HCT116 (cell line): ENCODE data around the gene BBS2.

Source experiments
- EGR1 ChIP-seq: IDR thresholded peaks from 2 replicates; pipeline ENCODE4 v1.6.1; 2012; ENCODE audit warnings: low read depth
- ELF1 ChIP-seq: IDR thresholded peaks from 2 replicates; pipeline ENCODE4 v1.6.1; 2012; ENCODE audit warnings: low read depth, borderline replicate concordance
- EZH2 ChIP-seq: fragments of 200-600 bp; sonication (generic); IDR thresholded peaks from 2 replicates; pipeline ENCODE4 v1.6.1; 2017; ENCODE audit warnings: antibody characterized with exemption, mixed run types
- EZH2phosphoT487 ChIP-seq: fragments of 200-600 bp; IDR thresholded peaks from 2 replicates; pipeline ENCODE4 v1.6.1; 2018; ENCODE audit warnings: antibody characterized with exemption, borderline replicate concordance
- POLR2A ChIP-seq: IDR thresholded peaks from 2 replicates; pipeline ENCODE4 v1.7.0; 2011; ENCODE audit warnings: borderline replicate concordance; ENCODE audit not compliant: insufficient read depth, insufficient read length; ENCODE audit errors: extremely low read depth
- POLR2AphosphoS5 ChIP-seq: IDR thresholded peaks from 2 replicates; pipeline ENCODE4 v1.6.1; 2011; ENCODE audit warnings: mild to moderate bottlenecking, low read depth, low read length, moderate library complexity
- RAD21 ChIP-seq: IDR thresholded peaks from 2 replicates; pipeline ENCODE4 v1.6.1; 2012; ENCODE audit warnings: low read depth, mild to moderate bottlenecking
- TCF7L2 ChIP-seq: IDR thresholded peaks from 2 replicates; pipeline ENCODE4 v1.7.0; 2011; ENCODE audit warnings: borderline replicate concordance, inconsistent platforms; ENCODE audit not compliant: insufficient read depth, insufficient read length; ENCODE audit errors: extremely low read depth
- ZNF274 ChIP-seq: fragments of 200-500 bp; sonication (Bioruptor generic); IDR thresholded peaks from 2 replicates; pipeline ENCODE4 v1.6.1; 2014; ENCODE audit warnings: mild to moderate bottlenecking, low read depth, low read length, inconsistent platforms
- TF ChIP-seq, protein P1 (sequence below), 3 experiments: fragments of 200-600 bp in 1 of 3; sonication (generic) in 1 of 3; IDR thresholded peaks in 2 of 3; conservative IDR thresholded peaks in 1 of 3; 2 replicates each; pipeline ENCODE4 v1.5.1; 2012 to 2017; ENCODE audit warnings: low read depth in 2 of 3, low read length in 2 of 3, antibody characterized with exemption in 1 of 3, borderline replicate concordance in 1 of 3, control low read depth in 1 of 3, mild to moderate bottlenecking in 1 of 3, mixed read lengths in 1 of 3, mixed run types in 1 of 3, moderate library complexity in 1 of 3; ENCODE audit not compliant: insufficient read depth in 1 of 3
- TF ChIP-seq, protein P2 (sequence below): IDR thresholded peaks from 2 replicates; pipeline ENCODE4 v1.6.1; 2012; ENCODE audit warnings: low read depth
- TF ChIP-seq, protein P3 (sequence below): IDR thresholded peaks from 2 replicates; pipeline ENCODE4 v1.6.1; 2011; ENCODE audit warnings: mild to moderate bottlenecking, low read length, moderate library complexity; ENCODE audit not compliant: insufficient replicate concordance; ENCODE audit errors: extremely low read depth
- TF ChIP-seq, protein P4 (sequence below): IDR thresholded peaks from 2 replicates; pipeline ENCODE4 v1.6.1; 2012

DNA sequence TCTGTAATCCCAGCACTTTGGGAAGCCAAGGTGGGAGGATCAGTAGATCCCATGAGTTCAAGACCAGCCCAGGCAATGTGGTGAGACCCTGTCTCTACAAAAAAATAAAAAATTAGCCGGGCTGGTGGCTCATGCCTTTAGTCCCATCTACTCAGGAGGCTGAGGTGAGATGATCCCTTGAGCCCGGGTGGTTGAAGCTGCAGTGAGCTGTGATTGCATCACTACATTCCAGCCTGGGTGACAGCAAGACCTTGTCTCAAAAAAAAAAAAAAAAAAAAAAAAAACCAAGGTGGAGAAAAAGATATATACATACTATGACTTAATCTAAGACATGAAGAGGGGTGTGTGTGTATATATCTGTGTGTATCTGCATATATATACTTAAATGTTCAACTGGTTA lies 26.7 kb downstream of the BBS2 start:
- TF ChIP-seq, protein P1, sequence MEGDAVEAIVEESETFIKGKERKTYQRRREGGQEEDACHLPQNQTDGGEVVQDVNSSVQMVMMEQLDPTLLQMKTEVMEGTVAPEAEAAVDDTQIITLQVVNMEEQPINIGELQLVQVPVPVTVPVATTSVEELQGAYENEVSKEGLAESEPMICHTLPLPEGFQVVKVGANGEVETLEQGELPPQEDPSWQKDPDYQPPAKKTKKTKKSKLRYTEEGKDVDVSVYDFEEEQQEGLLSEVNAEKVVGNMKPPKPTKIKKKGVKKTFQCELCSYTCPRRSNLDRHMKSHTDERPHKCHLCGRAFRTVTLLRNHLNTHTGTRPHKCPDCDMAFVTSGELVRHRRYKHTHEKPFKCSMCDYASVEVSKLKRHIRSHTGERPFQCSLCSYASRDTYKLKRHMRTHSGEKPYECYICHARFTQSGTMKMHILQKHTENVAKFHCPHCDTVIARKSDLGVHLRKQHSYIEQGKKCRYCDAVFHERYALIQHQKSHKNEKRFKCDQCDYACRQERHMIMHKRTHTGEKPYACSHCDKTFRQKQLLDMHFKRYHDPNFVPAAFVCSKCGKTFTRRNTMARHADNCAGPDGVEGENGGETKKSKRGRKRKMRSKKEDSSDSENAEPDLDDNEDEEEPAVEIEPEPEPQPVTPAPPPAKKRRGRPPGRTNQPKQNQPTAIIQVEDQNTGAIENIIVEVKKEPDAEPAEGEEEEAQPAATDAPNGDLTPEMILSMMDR (IDR thresholded peaks at IDR 0.05 in 2 of 3, conservative IDR thresholded peaks at IDR 0.05 in 1 of 3; ENCODE audit: borderline replicate concordance in 1 of 3, insufficient read depth in 1 of 3, low read depth in 2 of 3, low read length in 2 of 3), result no peak
- TF ChIP-seq RAD21, result no peak
- TF ChIP-seq POLR2A, result no peak
- TF ChIP-seq ELF1, result no peak
- TF ChIP-seq, protein P2, sequence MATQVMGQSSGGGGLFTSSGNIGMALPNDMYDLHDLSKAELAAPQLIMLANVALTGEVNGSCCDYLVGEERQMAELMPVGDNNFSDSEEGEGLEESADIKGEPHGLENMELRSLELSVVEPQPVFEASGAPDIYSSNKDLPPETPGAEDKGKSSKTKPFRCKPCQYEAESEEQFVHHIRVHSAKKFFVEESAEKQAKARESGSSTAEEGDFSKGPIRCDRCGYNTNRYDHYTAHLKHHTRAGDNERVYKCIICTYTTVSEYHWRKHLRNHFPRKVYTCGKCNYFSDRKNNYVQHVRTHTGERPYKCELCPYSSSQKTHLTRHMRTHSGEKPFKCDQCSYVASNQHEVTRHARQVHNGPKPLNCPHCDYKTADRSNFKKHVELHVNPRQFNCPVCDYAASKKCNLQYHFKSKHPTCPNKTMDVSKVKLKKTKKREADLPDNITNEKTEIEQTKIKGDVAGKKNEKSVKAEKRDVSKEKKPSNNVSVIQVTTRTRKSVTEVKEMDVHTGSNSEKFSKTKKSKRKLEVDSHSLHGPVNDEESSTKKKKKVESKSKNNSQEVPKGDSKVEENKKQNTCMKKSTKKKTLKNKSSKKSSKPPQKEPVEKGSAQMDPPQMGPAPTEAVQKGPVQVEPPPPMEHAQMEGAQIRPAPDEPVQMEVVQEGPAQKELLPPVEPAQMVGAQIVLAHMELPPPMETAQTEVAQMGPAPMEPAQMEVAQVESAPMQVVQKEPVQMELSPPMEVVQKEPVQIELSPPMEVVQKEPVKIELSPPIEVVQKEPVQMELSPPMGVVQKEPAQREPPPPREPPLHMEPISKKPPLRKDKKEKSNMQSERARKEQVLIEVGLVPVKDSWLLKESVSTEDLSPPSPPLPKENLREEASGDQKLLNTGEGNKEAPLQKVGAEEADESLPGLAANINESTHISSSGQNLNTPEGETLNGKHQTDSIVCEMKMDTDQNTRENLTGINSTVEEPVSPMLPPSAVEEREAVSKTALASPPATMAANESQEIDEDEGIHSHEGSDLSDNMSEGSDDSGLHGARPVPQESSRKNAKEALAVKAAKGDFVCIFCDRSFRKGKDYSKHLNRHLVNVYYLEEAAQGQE, result no peak
- TF ChIP-seq, protein P3, sequence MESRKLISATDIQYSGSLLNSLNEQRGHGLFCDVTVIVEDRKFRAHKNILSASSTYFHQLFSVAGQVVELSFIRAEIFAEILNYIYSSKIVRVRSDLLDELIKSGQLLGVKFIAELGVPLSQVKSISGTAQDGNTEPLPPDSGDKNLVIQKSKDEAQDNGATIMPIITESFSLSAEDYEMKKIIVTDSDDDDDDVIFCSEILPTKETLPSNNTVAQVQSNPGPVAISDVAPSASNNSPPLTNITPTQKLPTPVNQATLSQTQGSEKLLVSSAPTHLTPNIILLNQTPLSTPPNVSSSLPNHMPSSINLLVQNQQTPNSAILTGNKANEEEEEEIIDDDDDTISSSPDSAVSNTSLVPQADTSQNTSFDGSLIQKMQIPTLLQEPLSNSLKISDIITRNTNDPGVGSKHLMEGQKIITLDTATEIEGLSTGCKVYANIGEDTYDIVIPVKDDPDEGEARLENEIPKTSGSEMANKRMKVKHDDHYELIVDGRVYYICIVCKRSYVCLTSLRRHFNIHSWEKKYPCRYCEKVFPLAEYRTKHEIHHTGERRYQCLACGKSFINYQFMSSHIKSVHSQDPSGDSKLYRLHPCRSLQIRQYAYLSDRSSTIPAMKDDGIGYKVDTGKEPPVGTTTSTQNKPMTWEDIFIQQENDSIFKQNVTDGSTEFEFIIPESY, result no peak
- TF ChIP-seq ZNF274, result no peak
- TF ChIP-seq, protein P4, sequence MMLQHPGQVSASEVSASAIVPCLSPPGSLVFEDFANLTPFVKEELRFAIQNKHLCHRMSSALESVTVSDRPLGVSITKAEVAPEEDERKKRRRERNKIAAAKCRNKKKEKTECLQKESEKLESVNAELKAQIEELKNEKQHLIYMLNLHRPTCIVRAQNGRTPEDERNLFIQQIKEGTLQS, result no peak
- TF ChIP-seq TCF7L2, result no peak
- no peak for TF ChIP-seq POLR2AphosphoS5
- TF ChIP-seq EGR1, result no peak
- TF ChIP-seq EZH2, result no peak
- TF ChIP-seq EZH2phosphoT487, result no peak
